Astrocyte of the cerebellum (primary cell): ENCODE data around the gene YRDC.
A peak's percentile ranks its signal among the peaks of the same experiment; 100 is the strongest.

ENCODE experiments used
- DNase-seq: peaks from one replicate; pipeline ENCODE4 v3.0.0-alpha.2; 2011; ENCODE audit warnings: low read depth
- H3K4me3 ChIP-seq: 2 replicates; pipeline ENCODE4 v1.5.1; 2011; ENCODE audit warnings: mild to moderate bottlenecking, low read depth, low read length, moderate library complexity
- CTCF ChIP-seq: IDR thresholded peaks from 2 replicates; pipeline ENCODE4 v1.5.1; 2012; ENCODE audit warnings: low read length, low read depth, moderate library complexity, mild to moderate bottlenecking; ENCODE audit errors: missing control alignments
- in situ Hi-C: cut with HindIII; loops from 2 replicates; pipeline ENCODE4 v1.10.0; 2017; ENCODE audit warnings: low sequenced_read_pairs

Gene YRDC

GRCh38 chr1:37807555-37808368 is at the start of gene YRDC, which contains the start of gene C1orf122:
Gene YRDC, minus strand, starts transcription at chr1:37808208. Its CDS starts 28 bp downstream, at chr1:37808180.
Gene C1orf122, plus strand, starts transcription at chr1:37807790. Its CDS starts 615 bp downstream, at chr1:37808405.
- H3K4me3 ChIP-seq = peak within 1 kb of the TSS; percentile 89
- in situ Hi-C loops = no loop called here
- no peak for TF ChIP-seq CTCF
- DNase-seq = peak; percentile 77

- no peak for TF ChIP-seq CTCF
- H3K4me3 ChIP-seq = no peak overlapping the region
- in situ Hi-C loops = no loop called here
- DNase-seq = no peak
Observed at GRCh38 chr1:37854406-37854805, 46.4 kb upstream of the YRDC start.

- no peak for DNase-seq
- in situ Hi-C loops = no loop called here
- H3K4me3 ChIP-seq = no peak overlapping the region
- TF ChIP-seq CTCF = no peak
Observed at GRCh38 chr1:37853157-37853556, 45.1 kb upstream of the YRDC start.

GRCh38 chr1:37851782-37852210 is 43.8 kb upstream of the YRDC start:
- in situ Hi-C loops = no loop called here
- H3K4me3 ChIP-seq = no peak overlapping the region
- no peak for DNase-seq
- TF ChIP-seq CTCF = no peak

GRCh38 chr1:37851262-37851661 is 43.3 kb upstream of the YRDC start:
- no peak for TF ChIP-seq CTCF
- DNase-seq = no peak
- in situ Hi-C loops = no loop called here
- no peak overlapping the region for H3K4me3 ChIP-seq

GRCh38 chr1:37850352-37850955 is 42.4 kb upstream of the YRDC start:
- no peak for TF ChIP-seq CTCF
- no peak overlapping the region for H3K4me3 ChIP-seq
- in situ Hi-C loops = no loop called here
- no peak for DNase-seq
